Neuronal stem cell (in vitro differentiated cells): ENCODE measurements around the gene ARHGAP26.

ENCODE experiments used
- DNase-seq: peaks from one replicate; pipeline ENCODE4 v3.0.0-alpha.2; 2013; ENCODE audit warnings: low spot score
- H2AFZ ChIP-seq: one replicate; pipeline ENCODE4 v1.6.1; 2013; ENCODE audit warnings: mild to moderate bottlenecking, low read length, inconsistent platforms
- H2AK5ac ChIP-seq: 2 replicates; pipeline ENCODE4 v1.6.1; 2013; ENCODE audit warnings: low read depth, mild to moderate bottlenecking, inconsistent platforms, low read length, moderate library complexity, mixed read lengths
- H2BK120ac ChIP-seq: 2 replicates; pipeline ENCODE4 v1.6.1; 2013; ENCODE audit warnings: low read depth, mild to moderate bottlenecking, inconsistent platforms, low read length, moderate library complexity, mixed read lengths
- H2BK12ac ChIP-seq: one replicate; pipeline ENCODE4 v1.6.1; 2013; ENCODE audit warnings: low read length, inconsistent platforms
- H2BK15ac ChIP-seq: 2 replicates; pipeline ENCODE4 v1.6.1; 2013; ENCODE audit warnings: mild to moderate bottlenecking, low read length, inconsistent platforms, mixed read lengths
- H2BK5ac ChIP-seq: one replicate; pipeline ENCODE4 v1.6.1; 2013; ENCODE audit warnings: inconsistent platforms, mild to moderate bottlenecking, low read length, moderate library complexity
- H3K14ac ChIP-seq: one replicate; pipeline ENCODE4 v1.6.1; 2013; ENCODE audit warnings: low read length, inconsistent platforms
- H3K18ac ChIP-seq: 2 replicates; pipeline ENCODE4 v1.6.1; 2013; ENCODE audit warnings: low read length, inconsistent platforms
- H3K23ac ChIP-seq: 2 replicates; pipeline ENCODE4 v1.6.1; 2013; ENCODE audit warnings: low read depth, mild to moderate bottlenecking, mixed read lengths, low read length, inconsistent platforms; ENCODE audit not compliant: poor library complexity
- H3K27ac ChIP-seq: replicated peaks from 3 replicates; pipeline ENCODE4 v1.5.1; 2013; ENCODE audit warnings: low read length, inconsistent platforms
- H3K27me3 ChIP-seq, 3 experiments: 2 replicates each; pipeline ENCODE4 v1.6.1; 2013; ENCODE audit warnings: low read length in 3 of 3, mild to moderate bottlenecking in 2 of 3, inconsistent platforms in 1 of 3, low read depth in 1 of 3, mixed read lengths in 1 of 3, moderate library complexity in 1 of 3; ENCODE audit not compliant: control insufficient read depth in 3 of 3, insufficient read depth in 3 of 3
- H3K36me3 ChIP-seq, 2 donors: replicated peaks in 1 of 2; 2 replicates each; pipeline ENCODE4 v1.6.1; 2013; ENCODE audit warnings: low read length in 2 of 2; ENCODE audit not compliant: control insufficient read depth in 2 of 2, insufficient read depth in 2 of 2
- H3K4ac ChIP-seq: 2 replicates; pipeline ENCODE4 v1.6.1; 2013; ENCODE audit warnings: inconsistent platforms, mild to moderate bottlenecking, low read length, moderate library complexity
- H3K4me1 ChIP-seq, 2 donors: 1 replicate in 1 of 2; 2 replicates in 1 of 2; pipeline ENCODE4 v1.6.1; 2013; ENCODE audit warnings: low read length in 2 of 2, low read depth in 1 of 2; ENCODE audit not compliant: control insufficient read depth in 2 of 2, insufficient read depth in 1 of 2
- H3K4me2 ChIP-seq: one replicate; pipeline ENCODE4 v1.6.1; 2013; ENCODE audit warnings: mild to moderate bottlenecking, low read length, inconsistent platforms; ENCODE audit not compliant: insufficient read depth, poor library complexity, severe bottlenecking
- H3K4me3 ChIP-seq, 2 donors: 2 replicates each; pipeline ENCODE4 v1.5.1; 2013; ENCODE audit warnings: low read length in 2 of 2, mild to moderate bottlenecking in 2 of 2, inconsistent platforms in 1 of 2, moderate library complexity in 1 of 2
- H3K79me1 ChIP-seq: one replicate; pipeline ENCODE4 v1.6.1; 2013; ENCODE audit warnings: low read depth, mild to moderate bottlenecking, inconsistent platforms, low read length, moderate library complexity
- H3K9ac ChIP-seq: one replicate; pipeline ENCODE4 v1.6.1; 2013; ENCODE audit warnings: mild to moderate bottlenecking, low read depth, low read length, inconsistent platforms; ENCODE audit not compliant: poor library complexity
- H3K9me3 ChIP-seq, 2 donors: replicated peaks in 1 of 2; 2 replicates each; pipeline versions ENCODE3 to v1.6.1; 2013; ENCODE audit warnings: low read length in 2 of 2, mild to moderate bottlenecking in 2 of 2, inconsistent platforms in 1 of 2, low read depth in 1 of 2, mixed read lengths in 1 of 2, moderate library complexity in 1 of 2; ENCODE audit not compliant: control insufficient read depth in 2 of 2, insufficient read depth in 1 of 2
- H4K8ac ChIP-seq: one replicate; pipeline ENCODE4 v1.6.1; 2013; ENCODE audit warnings: low read depth, mild to moderate bottlenecking, inconsistent platforms, low read length, moderate library complexity
- H4K91ac ChIP-seq: one replicate; pipeline ENCODE4 v1.6.1; 2013; ENCODE audit warnings: low read length, low read depth, mild to moderate bottlenecking, inconsistent platforms; ENCODE audit not compliant: poor library complexity
- WGBS, 2 donors: extraction: QIAGEN DNeasy Blood & Tissue Kit; methylation state at CpG; one replicate each; pipeline ENCODE4 v1.1.7; 2013; ENCODE audit warnings: missing lambda C conversion rate in 2 of 2, mixed read lengths in 1 of 2; ENCODE audit not compliant: insufficient read length in 2 of 2, insufficient replicate concordance in 1 of 2; ENCODE audit errors: extremely low coverage in 2 of 2; 5-methylcytosine and 5-hydroxymethylcytosine counted together

Gene ARHGAP26

DNA sequence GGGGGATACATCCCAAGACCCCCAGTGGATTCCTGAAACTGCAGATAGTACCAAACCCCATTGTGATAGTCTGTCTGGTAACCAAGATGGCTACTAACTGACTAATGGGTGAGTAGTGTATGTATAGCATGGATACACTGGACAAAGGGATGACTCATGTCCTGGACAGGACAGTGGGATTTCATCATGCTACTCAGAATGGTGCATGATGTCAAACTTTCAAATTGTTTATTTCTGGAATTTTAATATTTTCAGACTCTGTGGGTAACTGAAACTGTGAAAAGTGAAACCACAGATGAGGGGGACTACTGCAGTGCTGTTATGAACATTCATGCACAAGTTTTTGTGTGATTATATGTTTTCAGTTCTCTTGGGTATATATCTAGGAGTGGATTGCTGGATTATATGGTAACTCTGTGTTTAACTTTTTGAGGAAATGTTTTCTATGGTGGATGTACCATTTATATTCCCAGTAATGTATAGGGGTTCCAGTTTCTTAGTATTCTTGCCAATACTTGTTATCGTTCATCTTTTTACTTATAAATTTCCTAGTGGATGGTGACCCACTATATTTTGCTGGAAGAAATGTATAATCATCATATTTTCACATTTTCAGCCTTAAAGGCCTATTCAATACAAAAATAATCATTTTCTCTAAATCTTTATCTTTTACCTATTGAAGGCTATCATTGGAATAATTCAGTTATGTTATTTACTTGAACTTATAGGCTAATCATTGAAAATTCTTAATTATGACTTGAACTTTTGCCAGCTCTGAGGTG lies 492.4 kb downstream of the ARHGAP26 start:
- Histone ChIP-seq H4K8ac (no peak overlapping the region), H3K14ac (no peak overlapping the region), H3K18ac (no peak overlapping the region), H4K91ac (no peak overlapping the region), H3K23ac (no peak overlapping the region), H3K27me3 (no peaks in the 10 kb centered on the region), H2BK12ac (no peak overlapping the region), H3K4me1 (no peaks in the 10 kb centered on the region), H3K27ac (no peak overlapping the region), H3K4ac (no peak overlapping the region), H2BK5ac (no peak overlapping the region), H2BK120ac (no peak overlapping the region), H3K9ac (no peak overlapping the region), H3K79me1 (no peaks in the 10 kb centered on the region), H3K4me3 (no peak overlapping the region), H3K4me2 (no peak overlapping the region), H3K36me3 (no peaks in the 10 kb centered on the region), H2AK5ac (no peak overlapping the region), H2AFZ (no peak overlapping the region), H2BK15ac (no peak overlapping the region), H3K9me3 (peaks cover 0 to 4% of the 10 kb centered on the region in 2 donors)
- no CpG with 5 or more reads among the region's 1 CpG for WGBS, 2 donors
- no peak for DNase-seq

DNA sequence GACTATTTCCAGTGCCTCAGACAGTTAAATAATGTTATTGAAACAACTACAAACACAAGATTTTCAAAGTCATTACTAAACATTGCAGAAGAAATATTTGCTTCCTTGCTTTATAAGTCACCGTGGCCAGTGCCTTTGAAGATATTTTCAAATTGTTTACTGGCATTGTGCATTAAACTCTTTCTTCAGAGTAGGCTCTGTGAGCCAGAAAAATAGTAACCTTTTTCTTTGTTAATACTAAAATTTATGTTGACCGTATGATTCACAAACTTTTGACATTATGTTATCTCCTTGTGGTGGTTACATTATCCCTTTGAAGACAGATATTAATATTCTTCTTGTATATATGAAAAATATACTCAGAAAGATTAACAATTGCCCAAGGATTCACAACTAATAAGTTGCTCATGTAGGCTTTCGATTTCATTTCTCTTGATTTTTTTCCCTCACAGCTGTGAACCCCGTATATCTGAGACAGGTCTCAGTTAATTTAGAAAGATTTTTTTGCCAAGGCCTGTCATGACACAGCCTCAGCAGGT lies 493.2 kb downstream of the ARHGAP26 start:
- no CpG with 5 or more reads among the region's 4 CpGs for whole genome bisulfite sequencing, 2 donors
- H2AK5ac ChIP-seq: no peak overlapping the region
- no peak overlapping the region for H3K4ac ChIP-seq

DNA sequence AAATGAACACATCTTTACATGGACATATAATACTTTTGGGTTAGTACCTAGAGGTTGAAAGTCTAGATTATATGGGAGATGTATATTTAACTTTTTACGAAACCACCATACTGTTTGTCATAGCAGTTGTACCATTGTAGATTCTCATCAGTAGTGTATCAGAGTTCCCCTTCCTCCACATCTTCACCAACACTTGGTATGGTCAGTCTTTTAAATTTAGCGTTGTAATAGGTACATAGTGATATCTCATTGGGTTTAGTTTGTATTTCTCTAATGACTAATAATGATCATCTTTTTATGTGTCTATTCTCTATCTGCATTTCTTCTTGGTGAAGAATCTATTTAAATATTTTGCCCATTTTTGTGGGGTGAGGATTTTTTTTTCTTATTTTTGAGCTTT lies 495.8 kb downstream of the ARHGAP26 start:
- WGBS, 2 donors: no CpG with 5 or more reads among the region's 2 CpGs
- DNase-seq: no peak

More for the DNA sequence above, 493.2 kb downstream of the ARHGAP26 start:
- no peaks in the 10 kb centered on the region for H3K79me1 ChIP-seq
- no peak overlapping the region for H2BK5ac ChIP-seq
- no peaks in the 10 kb centered on the region for H3K4me1 ChIP-seq
- H3K23ac ChIP-seq: no peak overlapping the region
- no peak overlapping the region for H4K91ac ChIP-seq
- no peaks in the 10 kb centered on the region for H3K27me3 ChIP-seq
- H2BK120ac ChIP-seq: no peak overlapping the region
- no peak overlapping the region for H3K14ac ChIP-seq
- no peak overlapping the region for H3K4me2 ChIP-seq
- no peak overlapping the region for H3K4me3 ChIP-seq
- H3K27ac ChIP-seq: no peak overlapping the region
- no peak overlapping the region for H3K18ac ChIP-seq
- peaks cover 0 to 4% of the 10 kb centered on the region in 2 donors for H3K9me3 ChIP-seq
- H4K8ac ChIP-seq: no peak overlapping the region
- H3K36me3 ChIP-seq: no peaks in the 10 kb centered on the region
- H2BK15ac ChIP-seq: no peak overlapping the region
- H2BK12ac ChIP-seq: no peak overlapping the region
- DNase-seq: no peak
- H2AFZ ChIP-seq: no peak overlapping the region
- no peak overlapping the region for H3K9ac ChIP-seq

DNA sequence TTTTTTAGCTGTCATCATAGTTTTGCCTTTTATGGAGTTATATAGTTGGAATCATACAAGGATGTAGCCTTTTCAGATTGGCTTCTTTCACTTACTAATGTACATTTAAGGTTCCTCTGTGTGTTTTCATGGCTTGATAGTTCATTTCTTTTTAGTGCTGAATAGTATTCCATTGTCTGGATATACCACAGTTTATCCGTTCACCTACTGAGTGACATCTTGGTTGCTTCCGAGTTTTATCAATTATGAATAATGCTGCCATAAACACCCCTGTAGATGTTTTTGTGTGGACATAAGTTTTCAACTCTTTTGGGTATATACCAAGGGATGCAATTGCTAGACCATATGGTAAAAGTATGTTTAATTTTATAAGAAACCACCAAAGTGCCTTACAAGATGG lies 497.0 kb downstream of the ARHGAP26 start:
- H2AFZ ChIP-seq: no peak overlapping the region
- no peaks in the 10 kb centered on the region for H3K36me3 ChIP-seq
- no CpG with 5 or more reads among the region's 2 CpGs for WGBS, 2 donors

More for the DNA sequence above, 495.8 kb downstream of the ARHGAP26 start:
- H3K79me1 ChIP-seq: no peaks in the 10 kb centered on the region
- H3K9me3 ChIP-seq: peaks cover 0 to 4% of the 10 kb centered on the region in 2 donors
- H2BK120ac ChIP-seq: no peak overlapping the region
- H3K23ac ChIP-seq: no peak overlapping the region
- H3K4me3 ChIP-seq: no peak overlapping the region
- no peaks in the 10 kb centered on the region for H3K27me3 ChIP-seq
- H3K9ac ChIP-seq: no peak overlapping the region
- H3K36me3 ChIP-seq: no peaks in the 10 kb centered on the region
- no peak overlapping the region for H3K27ac ChIP-seq
- H3K4me2 ChIP-seq: no peak overlapping the region
- H4K8ac ChIP-seq: no peak overlapping the region
- no peak overlapping the region for H2BK5ac ChIP-seq
- H2BK15ac ChIP-seq: no peak overlapping the region
- no peak overlapping the region for H3K14ac ChIP-seq
- no peak overlapping the region for H2BK12ac ChIP-seq
- no peak overlapping the region for H2AK5ac ChIP-seq
- H3K4me1 ChIP-seq: no peaks in the 10 kb centered on the region
- no peak overlapping the region for H3K4ac ChIP-seq
- no peak overlapping the region for H4K91ac ChIP-seq
- no peak overlapping the region for H3K18ac ChIP-seq
- H2AFZ ChIP-seq: no peak overlapping the region

More for the DNA sequence above, 497.0 kb downstream of the ARHGAP26 start:
- no peaks in the 10 kb centered on the region for H3K79me1 ChIP-seq
- no peak overlapping the region for H2BK120ac ChIP-seq
- DNase-seq: no peak
- no peak overlapping the region for H4K8ac ChIP-seq
- no peak overlapping the region for H3K27ac ChIP-seq
- H3K18ac ChIP-seq: no peak overlapping the region
- H3K23ac ChIP-seq: no peak overlapping the region
- H3K27me3 ChIP-seq: no peaks in the 10 kb centered on the region
- H2BK15ac ChIP-seq: no peak overlapping the region
- peaks cover 0 to 4% of the 10 kb centered on the region in 2 donors for H3K9me3 ChIP-seq
- no peak overlapping the region for H3K4ac ChIP-seq
- H3K9ac ChIP-seq: no peak overlapping the region
- no peak overlapping the region for H3K14ac ChIP-seq
- no peak overlapping the region for H2BK12ac ChIP-seq
- no peak overlapping the region for H2AK5ac ChIP-seq
- H3K4me3 ChIP-seq: no peak overlapping the region
- H2BK5ac ChIP-seq: no peak overlapping the region
- H3K4me2 ChIP-seq: no peak overlapping the region
- no peaks in the 10 kb centered on the region for H3K4me1 ChIP-seq
- H4K91ac ChIP-seq: no peak overlapping the region
